GM19328 (cell line): ENCODE data around the gene GGT5.
"Not testable (repeated sequence)": the region's sequence is repeated elsewhere in the genome, so short reads cannot be mapped to it uniquely, and the experiment has no call there.

Experiments used
- ATAC-seq: cut with Tn5 transposase; IDR thresholded peaks from one replicate; pipeline ENCODE4 v1.9.1; 2021; ENCODE audit warnings: mild to moderate bottlenecking, moderate library complexity; ENCODE audit not compliant: unreplicated experiment

GGT5 gene

DNA sequence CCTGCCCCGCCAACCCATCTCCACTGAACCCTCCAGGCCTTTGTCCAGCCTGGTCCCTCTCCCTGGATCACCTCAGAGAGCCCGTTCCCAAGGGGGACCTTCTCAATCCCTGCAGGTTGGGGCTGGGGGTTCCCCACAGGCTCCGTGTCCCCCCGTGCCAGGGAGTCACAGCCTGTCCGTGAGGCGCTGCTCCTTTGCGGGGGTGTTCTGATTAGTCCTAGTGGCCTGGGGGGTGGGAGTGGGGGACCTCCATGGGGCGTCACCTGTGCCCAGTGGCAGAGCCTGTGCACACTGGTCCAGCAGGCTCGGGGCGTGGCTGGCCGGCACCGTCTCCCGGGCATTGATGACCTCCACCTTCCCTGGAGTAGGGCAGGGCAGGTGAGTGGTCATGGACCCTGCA lies 11.6 kb downstream of the GGT5 start:
- no peak for ATAC-seq

DNA sequence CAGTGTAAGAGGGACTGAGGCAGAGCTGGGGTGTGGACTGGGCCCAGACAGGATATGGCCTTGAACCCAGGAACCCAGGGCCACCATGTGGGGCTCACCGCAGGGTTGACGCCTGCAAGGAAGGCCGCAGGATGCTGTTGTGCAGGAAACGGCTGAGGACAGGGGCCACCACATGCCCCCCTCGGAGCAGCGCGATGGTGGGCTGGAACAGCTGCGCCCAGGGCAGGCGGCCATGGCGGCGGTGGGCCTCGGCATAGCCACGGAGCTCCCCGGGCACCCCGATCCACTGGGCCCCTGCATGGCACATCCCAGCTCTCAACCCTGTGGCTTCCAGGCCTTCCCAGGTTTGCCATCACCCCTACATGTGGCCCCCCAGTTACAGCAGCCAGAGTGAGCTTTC lies 12.2 kb downstream of the GGT5 start:
- no peak for ATAC-seq

DNA sequence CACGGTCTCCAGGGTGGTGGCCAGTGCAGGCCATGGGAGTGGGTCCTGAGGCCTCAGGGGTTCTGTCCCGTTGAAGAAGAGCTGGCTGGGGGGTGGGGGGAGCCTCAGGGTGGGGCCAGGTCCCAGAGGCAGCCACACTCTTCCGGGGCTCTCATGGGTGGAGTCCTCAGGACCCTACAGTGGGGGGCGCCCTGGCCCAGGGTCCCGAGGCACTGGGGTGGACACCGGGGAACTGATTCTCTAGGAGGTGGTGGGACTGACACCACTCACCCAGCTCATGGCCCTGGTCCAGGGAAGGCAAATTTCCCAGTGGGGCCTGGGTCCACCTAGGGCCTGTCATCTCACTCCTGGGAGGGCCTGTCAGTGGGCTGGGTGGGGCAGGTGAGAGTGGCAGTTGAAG lies 12.8 kb downstream of the GGT5 start:
- ATAC-seq = no peak

DNA sequence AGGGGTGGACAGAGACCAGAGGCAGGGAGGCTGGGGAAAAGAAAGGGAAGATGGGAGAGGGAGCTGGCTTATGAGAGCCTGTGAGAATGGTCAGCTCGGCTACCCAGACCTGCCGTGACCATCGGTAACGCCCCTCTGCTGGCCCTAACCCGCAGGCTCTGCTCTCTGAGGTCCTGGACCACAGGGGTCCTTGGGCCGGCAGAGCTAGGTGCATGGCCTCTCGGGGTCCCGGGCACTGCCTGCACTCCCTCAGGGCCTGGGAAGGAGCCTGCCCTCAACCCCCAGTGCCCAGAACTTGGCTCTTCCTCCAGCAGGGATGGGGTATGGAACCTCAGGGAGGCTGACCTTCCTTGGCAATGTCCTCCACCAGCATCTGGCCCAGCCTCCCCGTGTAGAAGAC lies 13.2 kb downstream of the GGT5 start:
- ATAC-seq = no peak

DNA sequence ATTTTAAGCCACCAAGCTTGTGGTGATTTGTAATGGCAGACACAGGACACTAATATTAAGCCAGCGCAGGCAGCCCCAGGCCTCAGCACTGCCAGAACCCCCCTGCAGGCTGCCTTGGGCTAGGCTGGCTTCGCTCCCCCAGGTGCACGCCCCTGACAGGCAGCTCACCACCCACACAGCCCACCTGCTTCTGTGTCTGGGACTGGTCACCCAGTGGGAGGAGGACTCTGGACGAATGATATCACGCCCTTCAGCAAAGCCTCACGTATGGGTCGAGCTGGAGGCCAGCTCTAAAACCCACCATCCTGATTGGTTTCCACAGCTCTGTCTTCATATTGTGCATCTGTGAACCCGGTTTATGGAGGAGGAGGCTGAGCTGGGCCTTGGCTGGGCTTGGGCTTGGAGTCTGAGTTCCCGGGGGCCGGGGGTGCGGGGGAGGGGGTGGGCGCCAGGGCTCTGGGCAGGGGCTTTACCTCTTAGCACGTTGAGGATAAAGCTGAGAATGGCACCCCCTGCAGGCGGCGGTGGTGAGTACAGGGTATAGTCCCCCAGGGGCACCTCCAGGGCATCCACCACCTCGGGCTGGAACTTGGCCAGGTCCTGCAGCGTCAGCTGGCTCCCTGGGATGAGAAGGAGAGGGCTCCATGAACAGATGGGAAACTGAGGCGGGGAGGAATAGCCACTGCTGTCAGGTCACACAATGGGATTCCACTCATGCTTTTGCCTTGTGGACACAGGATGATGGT lies 13.8 kb downstream of the GGT5 start:
- no peak for ATAC-seq

DNA sequence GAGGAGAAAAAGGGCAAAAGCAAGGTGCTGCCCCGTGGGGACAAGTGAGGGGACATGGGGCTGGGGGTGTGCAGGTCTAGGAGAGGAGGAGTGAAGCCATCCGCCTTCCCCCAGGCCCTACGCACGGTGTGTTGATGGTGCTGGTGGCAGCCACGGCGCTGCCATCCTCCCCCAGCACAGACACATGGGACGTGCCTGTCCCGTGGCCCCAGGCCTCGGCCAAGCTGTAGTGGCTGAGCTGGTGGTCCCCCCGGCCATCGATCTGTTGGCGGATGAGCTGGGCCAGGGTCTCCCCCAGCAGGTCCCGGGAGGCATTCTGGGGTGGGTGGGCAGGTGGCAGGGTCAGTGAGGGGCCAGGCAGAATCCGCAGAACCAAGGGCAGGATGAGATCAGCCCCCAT lies 18.9 kb downstream of the GGT5 start:
- no peak for ATAC-seq

DNA sequence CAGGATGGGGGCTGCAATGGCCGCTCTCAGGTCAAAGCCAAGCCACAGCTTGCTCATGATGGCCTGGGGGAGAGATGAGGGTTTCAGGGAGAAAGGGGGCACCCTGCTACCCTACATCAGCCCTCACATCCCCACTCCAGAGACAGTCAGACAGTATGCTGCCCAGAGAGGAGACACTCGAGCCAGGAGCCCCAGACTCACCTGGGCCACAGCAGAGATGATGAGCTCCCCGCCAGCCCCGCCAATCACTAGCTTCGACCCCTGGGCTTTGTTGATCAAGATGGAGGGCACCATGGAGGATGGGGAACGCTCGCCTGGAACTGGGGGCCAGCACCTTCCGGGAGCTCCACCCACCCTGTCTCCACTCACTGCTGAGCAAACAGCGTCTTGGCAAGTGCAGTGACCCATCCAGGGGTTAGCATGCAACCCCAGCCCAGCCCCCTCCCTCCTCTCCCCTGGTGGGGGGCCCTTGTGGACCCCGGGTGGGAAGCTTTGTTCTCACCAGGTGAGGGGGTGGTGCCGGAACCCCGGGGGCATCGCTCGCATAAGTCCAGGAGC lies 19.8 kb downstream of the GGT5 start:
- ATAC-seq = no peak

DNA sequence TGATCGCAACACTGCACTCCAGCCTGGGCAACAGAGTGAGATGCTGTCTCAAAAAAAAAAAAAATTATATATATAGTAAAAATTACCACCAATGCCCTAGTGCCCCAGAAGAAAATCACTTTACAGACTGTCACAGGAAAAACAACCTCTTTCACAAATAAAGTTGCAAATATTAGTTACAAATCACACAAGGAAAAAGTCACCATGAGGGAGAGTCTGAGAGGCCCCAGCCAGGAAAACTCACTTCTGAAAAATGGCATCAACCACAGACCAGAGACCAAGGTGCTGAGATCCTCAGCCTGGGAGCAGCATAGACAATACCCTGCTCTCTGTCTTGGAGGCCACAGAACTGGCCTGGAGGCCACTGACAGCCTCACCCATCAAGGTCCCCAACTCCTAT lies 20.4 kb downstream of the GGT5 start:
- ATAC-seq = no peak

DNA sequence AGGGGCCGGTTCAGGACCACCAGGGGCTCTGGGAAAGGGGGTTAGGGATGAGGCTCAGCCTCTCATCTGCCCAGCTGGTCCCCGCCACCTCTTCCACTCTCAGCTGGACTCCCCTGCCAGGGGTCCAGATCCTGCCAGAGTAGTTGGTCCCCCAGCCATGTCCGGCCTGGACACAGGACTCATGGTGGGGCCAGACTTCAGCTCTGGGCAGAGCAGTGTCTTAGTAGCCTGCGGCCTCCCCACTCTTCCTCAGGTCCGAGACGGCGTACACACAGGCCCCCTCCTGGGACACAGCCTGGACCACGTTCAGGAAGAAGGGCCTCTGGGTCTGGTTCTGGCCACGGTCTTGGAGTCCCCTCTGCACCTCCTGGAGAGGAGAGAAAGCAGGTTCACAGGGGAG lies 25.1 kb downstream of the GGT5 start:
- no peak for ATAC-seq

DNA sequence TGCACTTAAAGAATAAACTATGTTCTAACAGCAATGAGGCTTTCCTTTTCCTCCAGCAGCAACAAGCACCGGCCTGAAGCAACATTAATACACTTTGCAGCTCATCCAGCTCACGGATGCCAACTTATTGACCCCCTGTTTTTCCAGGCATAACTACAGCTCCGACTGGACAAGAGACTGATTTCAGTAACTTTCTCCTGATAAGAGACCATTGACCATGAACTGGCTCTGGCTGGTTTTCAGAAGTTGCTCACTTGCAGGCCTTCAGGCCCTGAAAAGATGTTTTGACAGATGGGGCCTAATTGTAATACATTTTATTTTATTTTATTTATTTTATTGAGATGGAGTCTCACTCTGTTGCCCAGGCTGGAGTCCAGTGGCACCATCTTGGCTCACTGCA lies 27.5 kb downstream of the GGT5 start:
- ATAC-seq = no peak

DNA sequence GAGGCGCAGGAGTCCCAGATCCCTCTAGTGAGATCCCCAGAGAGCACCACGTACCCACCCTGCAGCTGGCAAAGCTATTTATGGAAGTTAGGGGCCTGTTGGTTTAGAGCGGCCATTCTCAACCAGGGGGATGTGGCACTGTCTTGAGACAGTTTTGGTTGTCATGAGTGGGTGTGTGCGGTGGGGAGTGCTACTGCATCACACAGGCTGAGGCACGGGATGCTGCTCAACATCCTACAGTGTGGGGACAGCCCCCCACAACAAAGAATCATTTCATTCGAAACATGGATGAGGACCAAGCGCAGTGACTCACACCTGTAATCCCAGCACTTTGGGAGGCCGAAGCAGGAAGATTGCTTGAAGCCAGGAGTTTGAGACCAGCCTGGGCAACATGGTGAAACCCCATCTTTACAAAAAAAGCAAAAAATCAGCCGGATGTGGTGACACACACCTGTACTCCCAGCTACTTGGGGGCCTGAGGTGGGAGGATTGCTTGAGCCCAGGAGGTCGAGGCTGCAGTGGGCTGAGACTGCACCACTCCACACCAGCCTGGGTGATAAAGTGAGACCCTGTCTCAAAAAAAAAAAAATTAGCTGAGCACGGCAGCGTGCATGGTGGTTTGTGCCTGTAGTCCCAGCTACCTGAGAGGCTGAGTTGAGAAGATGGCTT lies 28.2 kb downstream of the GGT5 start:
- no peak for ATAC-seq

DNA sequence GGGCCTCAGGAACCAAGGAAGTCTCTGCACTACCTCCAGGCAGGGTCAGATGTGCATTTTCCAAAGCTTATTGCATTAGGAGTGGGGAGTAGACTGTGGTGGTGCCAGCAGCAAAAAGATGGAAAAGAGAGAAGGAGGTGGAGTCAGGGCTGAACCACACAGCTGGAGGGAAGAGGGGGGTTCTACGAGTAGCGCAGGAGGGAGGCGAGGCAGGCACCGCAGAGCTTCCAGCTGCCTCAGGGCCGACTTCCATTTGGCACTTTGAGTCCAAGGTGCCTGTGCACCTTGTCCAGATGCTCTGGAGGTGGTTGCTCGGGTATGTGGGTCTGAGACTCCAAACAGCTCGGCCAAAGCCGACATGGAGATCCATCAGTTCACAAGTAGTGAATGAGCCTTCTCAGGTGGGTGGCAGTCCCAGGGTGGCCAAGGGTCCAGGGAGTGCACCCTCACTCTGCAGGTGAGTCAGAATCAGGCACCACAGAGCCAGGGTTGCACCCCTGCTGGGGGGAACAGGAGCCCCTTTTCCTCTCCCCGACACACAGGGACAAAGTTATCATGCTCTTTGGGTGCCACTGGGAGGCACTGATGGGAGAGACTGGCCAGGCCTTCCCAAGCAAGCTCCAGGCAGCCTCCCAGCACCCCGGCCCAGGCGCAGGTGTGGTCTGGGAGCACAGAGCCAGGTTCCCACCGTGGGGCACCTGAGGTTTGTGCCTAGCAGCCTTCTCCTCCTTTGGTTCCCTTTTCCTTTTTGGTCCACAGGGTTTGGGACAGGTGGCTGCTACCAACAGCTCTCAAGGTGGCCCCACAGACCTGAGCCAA lies 30.2 kb downstream of the GGT5 start:
- ATAC-seq = no peak

DNA sequence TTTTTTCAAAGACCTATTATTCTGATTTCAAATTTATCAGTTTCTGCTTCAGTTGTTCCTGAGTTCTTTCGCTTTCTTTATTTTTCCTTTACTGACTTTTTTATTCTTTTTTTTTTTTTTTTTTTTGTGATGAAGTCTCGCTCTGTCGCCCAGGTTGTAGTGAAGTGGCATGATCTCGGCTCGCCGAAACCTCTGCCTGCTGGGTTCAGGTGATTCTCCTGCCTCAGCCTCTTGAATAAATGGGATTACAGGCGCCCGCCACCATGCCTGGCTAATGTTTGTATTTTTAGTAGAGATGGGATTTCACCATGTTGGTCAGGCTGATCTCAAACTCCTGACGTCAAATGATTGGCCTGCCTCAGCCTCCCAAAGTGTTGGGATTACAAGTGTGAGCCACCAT lies 31.8 kb downstream of the GGT5 start:
- ATAC-seq = not testable (repeated sequence)

DNA sequence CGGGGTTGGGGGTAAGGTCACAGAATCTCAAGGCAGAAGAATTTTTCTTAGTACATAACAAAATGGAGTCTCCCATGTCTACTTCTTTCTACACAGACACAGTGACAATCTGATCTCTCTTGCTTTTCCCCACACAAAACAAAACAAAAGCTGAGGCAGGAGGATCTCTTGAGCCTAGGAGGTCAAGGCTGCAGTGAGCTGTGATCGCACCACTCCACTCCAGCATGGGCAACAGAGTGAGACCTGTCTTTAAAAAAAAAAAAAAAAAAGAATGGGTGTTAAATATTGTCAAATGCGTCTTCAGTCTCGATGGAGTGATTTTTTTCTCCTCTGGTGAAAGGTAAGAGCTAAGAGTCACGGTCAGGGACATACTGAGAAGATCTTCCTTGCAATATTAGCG lies 33.2 kb downstream of the GGT5 start:
- not testable (repeated sequence) for ATAC-seq

DNA sequence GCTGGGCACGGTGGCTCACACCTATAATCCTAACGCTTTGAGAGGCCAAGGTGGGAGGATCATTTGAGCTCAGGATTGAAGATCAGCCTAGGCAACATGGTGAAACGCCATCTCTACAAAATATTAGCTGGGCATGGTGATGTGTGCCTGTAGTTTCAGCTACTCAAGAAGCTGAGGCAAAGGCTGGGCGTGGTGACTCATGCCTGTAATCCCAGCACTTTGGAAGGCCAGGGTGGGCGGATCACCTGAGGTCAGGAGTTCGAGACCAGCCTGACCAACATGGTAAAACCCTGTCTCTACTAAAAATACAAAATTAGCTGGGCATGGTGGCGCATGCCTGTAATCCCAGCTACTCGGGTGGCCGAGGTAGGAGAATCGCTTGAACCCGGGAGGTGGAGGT lies 34.5 kb downstream of the GGT5 start:
- not testable (repeated sequence) for ATAC-seq

DNA sequence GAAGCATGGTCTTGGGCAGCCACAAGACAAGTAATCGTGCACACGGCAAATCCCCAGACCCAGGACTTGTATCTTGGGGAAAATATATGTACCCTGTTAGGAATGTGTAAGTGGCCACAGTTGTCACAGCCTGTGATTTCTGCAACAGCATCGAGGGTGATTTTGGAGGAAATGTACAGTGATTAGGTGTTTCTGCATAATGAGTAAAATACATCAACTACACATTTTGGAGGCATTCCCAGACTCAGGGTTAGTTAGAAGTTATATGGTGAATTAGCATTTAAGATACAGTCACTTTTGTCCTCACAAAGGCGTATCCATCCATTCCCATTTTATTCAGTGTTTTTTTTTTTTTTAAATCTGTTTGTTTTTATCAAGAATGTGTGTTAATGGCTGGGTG lies 35.2 kb downstream of the GGT5 start:
- ATAC-seq = no peak

DNA sequence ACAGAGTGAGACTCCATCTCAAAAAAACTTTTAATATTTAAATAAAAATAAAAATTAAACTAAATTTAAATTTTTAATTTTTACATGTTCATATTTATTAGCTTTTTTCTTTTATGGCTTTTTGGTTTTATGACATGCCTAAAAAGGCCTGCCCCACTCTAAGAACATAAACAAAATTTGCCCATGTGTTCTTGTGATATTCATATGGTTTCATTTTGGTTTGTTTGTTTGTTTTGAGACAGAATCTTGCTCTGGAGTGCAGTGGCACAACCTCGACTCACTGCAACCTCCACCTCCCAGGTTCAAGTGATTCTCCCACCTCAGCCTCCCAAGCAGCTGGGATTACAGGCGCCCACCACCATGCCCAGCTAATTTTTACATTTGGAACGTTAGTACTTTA lies 35.9 kb downstream of the GGT5 start:
- ATAC-seq = no peak

DNA sequence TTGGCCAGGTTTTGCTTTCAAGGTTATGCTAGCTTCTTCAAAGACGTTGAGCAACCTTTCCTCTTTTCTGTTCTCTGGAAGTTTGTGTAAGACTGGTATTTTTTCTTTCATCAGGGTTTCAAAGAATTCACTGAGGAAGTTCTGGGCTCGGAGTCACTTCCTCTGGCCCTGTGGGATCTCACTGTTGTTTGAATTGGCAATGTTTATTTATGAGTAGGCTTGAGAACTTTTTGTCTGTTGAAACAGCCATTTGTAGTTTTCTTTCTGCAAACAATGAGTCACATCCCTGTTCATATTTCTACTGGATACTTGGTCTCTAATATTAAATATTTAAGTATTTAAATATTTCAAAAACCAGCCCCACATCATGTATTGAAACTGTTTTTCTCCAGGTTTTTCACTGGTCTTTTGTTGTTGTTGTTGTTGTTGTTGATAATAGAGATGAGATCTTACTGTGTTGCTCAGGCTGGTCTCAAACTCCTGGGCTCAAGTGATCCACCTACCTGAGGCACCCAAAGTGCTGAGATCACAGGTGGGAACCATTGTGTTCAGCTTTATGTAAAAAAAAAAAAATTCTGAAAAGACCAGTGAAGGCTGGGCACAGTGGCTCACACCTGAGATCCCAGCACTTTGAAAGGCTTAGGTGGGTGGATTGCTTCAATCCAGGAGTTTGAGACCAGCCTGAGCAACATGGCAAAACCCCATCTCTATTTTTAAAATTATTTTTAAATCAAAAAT lies 36.7 kb downstream of the GGT5 start:
- no peak for ATAC-seq

DNA sequence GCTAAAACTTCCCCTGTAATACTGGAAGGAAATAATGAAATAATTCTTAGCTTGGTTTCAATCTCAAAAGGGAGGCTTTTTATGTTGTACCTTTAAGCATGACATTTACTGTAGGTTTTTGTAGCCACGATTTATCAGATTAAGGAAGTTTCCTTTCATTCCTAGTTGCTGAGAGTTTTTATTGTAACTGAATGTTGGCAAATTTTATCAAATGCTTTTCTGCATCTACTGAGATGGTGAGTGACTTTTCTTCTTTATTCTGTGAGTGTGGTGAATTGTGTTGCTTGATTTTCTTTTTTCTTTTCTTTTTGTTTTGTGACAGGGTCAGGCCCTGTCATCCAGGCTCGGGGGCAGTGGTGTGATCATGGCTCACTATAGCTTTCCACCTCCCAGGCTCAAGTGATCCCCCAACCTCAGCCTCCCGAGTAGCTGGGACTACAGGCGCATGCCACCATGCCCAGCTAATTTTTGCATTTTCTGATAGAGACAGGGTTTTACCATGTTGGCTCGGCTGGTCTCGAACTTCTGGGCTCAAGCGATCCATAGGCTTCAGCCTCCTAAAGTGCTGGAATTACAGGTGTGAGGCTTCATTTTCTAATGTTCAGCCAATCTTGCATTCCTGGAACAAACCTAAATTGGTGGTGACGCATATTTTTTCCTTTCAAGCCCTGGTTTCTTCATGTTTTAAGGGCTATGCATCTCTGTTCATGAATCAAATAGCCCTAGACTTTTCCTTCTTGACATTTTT lies 37.4 kb downstream of the GGT5 start:
- ATAC-seq = no peak
